A549 (cell line): Measurements from ENCODE around the gene SERPINA3. TPM values are rescaled to one million over a fixed set of nuclear protein-coding genes. Genes with fewer than 3 reads are reported as not detected.

ENCODE experiments used
- ATAC-seq, 2 experiments: fragments of 200-7000 bp in 1 of 2; fragments of >200 bp in 1 of 2; cut with Nextera tagmentation in 1 of 2; cut with Tn5 transposase in 1 of 2; 3 replicates each; pipeline versions ENCODE4 v1.8.0 to v1.9.1; 2018 to 2020; ENCODE audit warnings: mild to moderate bottlenecking in 1 of 2, moderate library complexity in 1 of 2
- CTCF ChIA-PET: fragments of 300-600 bp; sonication (Branson Sonifier 250); formaldehyde crosslinking; extraction: SDS; loops from one replicate; lab custom pipeline; 2021; ENCODE audit warnings: antibody characterized with exemption, inconsistent platforms; lab: Yijun Ruan, JAX
- POLR2A ChIA-PET: fragments of 350-600 bp; formaldehyde crosslinking; extraction: SDS; loops from one replicate; lab custom pipeline; 2021; ENCODE audit warnings: antibody characterized with exemption, inconsistent platforms; lab: Yijun Ruan, JAX
- DNase-seq, 2 experiments: peaks; one replicate each; pipeline versions ENCODE4 v3.0.0 to v3.0.0-alpha.2; 2011 to 2016; ENCODE audit warnings: low read depth in 1 of 2, low spot score in 1 of 2
- FAIRE-seq: peaks from 2 replicates; lab custom pipeline; 2011; peaks lifted over from hg19 to GRCh38; lab: Jason Lieb, UNC
- H3K27ac ChIP-seq, 2 experiments: fragments of >200 bp; sonication (Bioruptor Twin); formaldehyde crosslinking; 3 replicates each; pipeline ENCODE4 v1.5.1; 2016 to 2017
- H3K4me1 ChIP-seq: fragments of >200 bp; sonication (Bioruptor Twin); formaldehyde crosslinking; 3 replicates; pipeline ENCODE4 v1.6.1; 2016
- H3K4me2 ChIP-seq: fragments of >200 bp; sonication (Bioruptor Twin); formaldehyde crosslinking; 3 replicates; pipeline ENCODE4 v1.6.1; 2016
- H3K4me3 ChIP-seq: fragments of >200 bp; sonication (Bioruptor Twin); formaldehyde crosslinking; 3 replicates; pipeline ENCODE4 v1.5.1; 2016
- H3K9me3 ChIP-seq: fragments of >200 bp; sonication (Bioruptor Twin); formaldehyde crosslinking; 3 replicates; pipeline ENCODE4 v1.6.1; 2016
- ATOH8 ChIP-seq: fragments of 250-450 bp; sonication (Bioruptor Pico); IDR thresholded peaks from 2 replicates; pipeline ENCODE4 v1.5.0; 2020; ENCODE audit warnings: low read depth, mild to moderate bottlenecking, moderate library complexity
- BCL3 ChIP-seq: fragments of >200 bp; sonication (Bioruptor Twin); formaldehyde crosslinking; IDR thresholded peaks from 3 replicates; pipeline ENCODE4 v1.6.1; 2016
- CBX8 ChIP-seq: fragments of 200-600 bp; sonication (generic); IDR thresholded peaks from 2 replicates; pipeline ENCODE4 v1.6.1; 2016
- CEBPB ChIP-seq, 2 experiments: fragments of >200 bp in 1 of 2; sonication (Bioruptor Twin) in 1 of 2; formaldehyde crosslinking in 1 of 2; IDR thresholded peaks; 2 replicates each; pipeline ENCODE4 v1.6.1; 2012 to 2016
- CHD2 ChIP-seq: fragments of 150-350 bp; IDR thresholded peaks from 2 replicates; pipeline ENCODE4 v1.6.1; 2014; ENCODE audit warnings: low read length; ENCODE audit not compliant: partially characterized antibody
- EP300 ChIP-seq, 2 experiments: fragments of >200 bp; sonication (Bioruptor Twin); formaldehyde crosslinking; IDR thresholded peaks; 2 replicates in 1 of 2; 3 replicates in 1 of 2; pipeline ENCODE4 v1.6.1; 2016 to 2017
- ESRRA ChIP-seq: fragments of 150-350 bp; IDR thresholded peaks from 2 replicates; pipeline ENCODE4 v1.6.1; 2014; ENCODE audit warnings: mild to moderate bottlenecking, low read length, borderline replicate concordance
- FOSL2 ChIP-seq, 2 experiments: fragments of 450-650 bp in 1 of 2; fragments of >200 bp in 1 of 2; sonication (Bioruptor Twin) in 1 of 2; formaldehyde crosslinking; IDR thresholded peaks; 2 replicates each; pipeline versions ENCODE4 v1.5.0 to v1.6.1; 2016 to 2020; ENCODE audit warnings: mild to moderate bottlenecking in 1 of 2, moderate library complexity in 1 of 2
- FOXS1 ChIP-seq: fragments of 250-450 bp; sonication (Bioruptor Pico); IDR thresholded peaks from 2 replicates; pipeline ENCODE4 v1.5.0; 2020; ENCODE audit warnings: mild to moderate bottlenecking, moderate library complexity
- HEYL ChIP-seq: fragments of 250-450 bp; sonication (Bioruptor Pico); IDR thresholded peaks from 2 replicates; pipeline ENCODE4 v1.8.0; 2021; ENCODE audit warnings: mild to moderate bottlenecking, moderate library complexity
- JUN ChIP-seq, 2 experiments: fragments of >200 bp; sonication (Bioruptor Twin); formaldehyde crosslinking; IDR thresholded peaks; 2 replicates in 1 of 2; 3 replicates in 1 of 2; pipeline ENCODE4 v1.6.1; 2016 to 2017
- JUNB ChIP-seq: fragments of >200 bp; sonication (Bioruptor Twin); formaldehyde crosslinking; IDR thresholded peaks from 2 replicates; pipeline ENCODE4 v1.6.1; 2016
- KDM5A ChIP-seq: fragments of 200-600 bp; sonication (generic); IDR thresholded peaks from 2 replicates; pipeline ENCODE4 v1.6.1; 2016; ENCODE audit warnings: antibody characterized with exemption, mild to moderate bottlenecking
- MAZ ChIP-seq: fragments of 150-350 bp; IDR thresholded peaks from 2 replicates; pipeline ENCODE4 v1.6.1; 2014; ENCODE audit warnings: antibody characterized with exemption, low read depth, low read length, borderline replicate concordance
- NPAS2 ChIP-seq: fragments of 250-450 bp; sonication (Bioruptor Pico); IDR thresholded peaks from 2 replicates; pipeline ENCODE4 v1.8.0; 2022; ENCODE audit warnings: mild to moderate bottlenecking, moderate library complexity, borderline replicate concordance
- RAD21 ChIP-seq, 2 experiments: fragments of >200 bp in 1 of 2; sonication (Bioruptor Twin) in 1 of 2; formaldehyde crosslinking in 1 of 2; IDR thresholded peaks in 1 of 2; conservative IDR thresholded peaks in 1 of 2; 2 replicates in 1 of 2; 3 replicates in 1 of 2; pipeline ENCODE4 v1.6.1; 2012 to 2018; ENCODE audit warnings: inconsistent platforms in 1 of 2
- RARB ChIP-seq: fragments of 250-450 bp; sonication (Bioruptor Pico); IDR thresholded peaks from 2 replicates; pipeline ENCODE4 v1.8.0; 2021; ENCODE audit warnings: mild to moderate bottlenecking, moderate library complexity
- RCOR1 ChIP-seq: fragments of 150-350 bp; IDR thresholded peaks from 2 replicates; pipeline ENCODE4 v1.6.1; 2014; ENCODE audit warnings: antibody characterized with exemption, low read length, low read depth
- REST ChIP-seq: fragments of 200-600 bp; sonication (generic); IDR thresholded peaks from 2 replicates; pipeline ENCODE4 v1.6.1; 2016; ENCODE audit warnings: antibody characterized with exemption, mild to moderate bottlenecking, moderate library complexity
- RNF2 ChIP-seq: fragments of 200-600 bp; sonication (generic); IDR thresholded peaks from 2 replicates; pipeline ENCODE4 v1.6.1; 2016; ENCODE audit warnings: low read depth, mild to moderate bottlenecking, antibody characterized with exemption, moderate library complexity, borderline replicate concordance
- SMC3 ChIP-seq: fragments of >200 bp; sonication (Bioruptor Twin); formaldehyde crosslinking; IDR thresholded peaks from 3 replicates; pipeline ENCODE4 v1.6.1; 2018; ENCODE audit warnings: inconsistent platforms
- SREBF2 ChIP-seq: fragments of 450-650 bp; IDR thresholded peaks from 2 replicates; pipeline ENCODE4 v1.6.1; 2014; ENCODE audit warnings: mild to moderate bottlenecking, moderate library complexity
- TP53 ChIP-seq: fragments of 250-450 bp; sonication (Bioruptor Pico); IDR thresholded peaks from 2 replicates; pipeline ENCODE4 v1.5.0; 2021; ENCODE audit warnings: mild to moderate bottlenecking, moderate library complexity
- USF2 ChIP-seq: fragments of 450-650 bp; IDR thresholded peaks from 2 replicates; pipeline ENCODE4 v1.6.1; 2014; ENCODE audit warnings: antibody characterized with exemption
- ZFP36 ChIP-seq: fragments of 450-650 bp; IDR thresholded peaks from 2 replicates; pipeline ENCODE4 v1.6.1; 2014; ENCODE audit warnings: borderline replicate concordance; ENCODE audit not compliant: partially characterized antibody
- WGBS: methylation state at CpG from one replicate; pipeline ENCODE4 v1.1.6; 2017; ENCODE audit errors: missing lambda C conversion rate; 5-methylcytosine and 5-hydroxymethylcytosine counted together
- polyA plus RNA-seq, 4 experiments: library from polyadenylated mRNA; depleted of rRNA in 3 of 4; stranded (reverse); fragments of >200 nt; fragmentation: RNase III in 1 of 4; extraction: RNeasy Plus Mini Kit Qiagen cat#74134 plus additional on column Dnase treatment in 1 of 4; gene quantifications; 2 replicates in 3 of 4; 3 replicates in 1 of 4; pipeline ENCODE4 v1.2.3, GENCODE V29; 2011 to 2017

Gene SERPINA3
- polyA plus RNA-seq, 2 of the 4 experiments (the other 2 are of a cell fraction): 3.1 to 9.1 TPM

GRCh38 chr14:94593749-94594431, 18.3 kb upstream of the SERPINA3 start:
- CTCF ChIA-PET: interaction anchor here (1.2 to 1.8 kb wide), 2 partner anchors 45 to 96 kb away, joined by 3 to 6 read pairs; no protein-coding TSS in a partner anchor
- TF ChIP-seq CEBPB (IDR thresholded peaks at IDR 0.05) (peak; percentile 33 to 54; a peak in 3 of 4 replicates), RCOR1 (no peak), CBX8 (no peak), RNF2 (no peak), TP53 (no peak), KDM5A (no peak), JUN (IDR thresholded peaks at IDR 0.05) (0 out of 5 replicates have a peak, but pooled peaks of 1 of the 2 experiments have one; percentile 20), CHD2 (no peak), EP300 (IDR thresholded peaks at IDR 0.05) (peak; percentile 29 to 41; a peak in 1 of 5 replicates), ATOH8 (no peak), JUNB (0 out of 2 replicates have a peak, but pooled peaks have one; percentile 10), SMC3 (no peak), NPAS2 (CRISPR knock-in tag) (no peak), FOXS1 (CRISPR knock-in tag) (no peak)
- DNase-seq: peak in 1 of 2 experiments; percentile 35
- no peak for ATAC-seq
- 86% methylated on average over 3 of the region's 4 CpGs for WGBS
- H3K4me1 ChIP-seq: peaks cover 44% of the 10 kb centered on the region
- H3K9me3 ChIP-seq: no peaks in the 10 kb centered on the region
- H3K27ac ChIP-seq: peak overlapping the region; percentile 97 to 98
- POLR2A ChIA-PET: no interaction called here
- FAIRE-seq: no peak
- peak overlapping the region; percentile 46 for H3K4me2 ChIP-seq
- H3K4me3 ChIP-seq: no peak overlapping the region

- Histone ChIP-seq H3K9me3 (no peaks in the 10 kb centered on the region), H3K27ac (peak overlapping the region; percentile 97 to 98), H3K4me2 (peak overlapping the region; percentile 46), H3K4me3 (no peak overlapping the region), H3K4me1 (peaks cover 46% of the 10 kb centered on the region)
- DNase-seq: no peak
- ChIA-PET CTCF (interaction anchor here (1.2 to 2.0 kb wide), 5 partner anchors 10 to 96 kb away, joined by 3 to 7 read pairs (median 4); no protein-coding TSS in a partner anchor), POLR2A (no interaction called here)
- ATAC-seq: no peak
- 86% methylated on average over 7 of the region's 7 CpGs for WGBS
- TF ChIP-seq SREBF2 (no peak), BCL3 (no peak), USF2 (no peak), CHD2 (no peak), HEYL (no peak), ATOH8 (no peak), FOSL2 (IDR thresholded peaks at IDR 0.05) (no peak), FOSL2 (CRISPR knock-in tag; IDR thresholded peaks at IDR 0.05) (no peak), JUNB (no peak), ZFP36 (no peak), RARB (CRISPR knock-in tag) (no peak), MAZ (no peak), SMC3 (no peak), RAD21 (conservative IDR thresholded peaks at IDR 0.05 in 1 of 2, IDR thresholded peaks at IDR 0.05 in 1 of 2) (no peak), ESRRA (no peak), REST (no peak)
- FAIRE-seq: no peak
Measured at GRCh38 chr14:94594441-94594840, 17.8 kb upstream of the SERPINA3 start.
